Measurements from ENCODE around the gene FOXC2. TPM values are rescaled to one million over a fixed set of nuclear protein-coding genes. Genes with fewer than 3 reads are reported as not detected.

Gene FOXC2
- total RNA-seq, 1 experiment from 2014 or later: 0.62 TPM

DNA sequence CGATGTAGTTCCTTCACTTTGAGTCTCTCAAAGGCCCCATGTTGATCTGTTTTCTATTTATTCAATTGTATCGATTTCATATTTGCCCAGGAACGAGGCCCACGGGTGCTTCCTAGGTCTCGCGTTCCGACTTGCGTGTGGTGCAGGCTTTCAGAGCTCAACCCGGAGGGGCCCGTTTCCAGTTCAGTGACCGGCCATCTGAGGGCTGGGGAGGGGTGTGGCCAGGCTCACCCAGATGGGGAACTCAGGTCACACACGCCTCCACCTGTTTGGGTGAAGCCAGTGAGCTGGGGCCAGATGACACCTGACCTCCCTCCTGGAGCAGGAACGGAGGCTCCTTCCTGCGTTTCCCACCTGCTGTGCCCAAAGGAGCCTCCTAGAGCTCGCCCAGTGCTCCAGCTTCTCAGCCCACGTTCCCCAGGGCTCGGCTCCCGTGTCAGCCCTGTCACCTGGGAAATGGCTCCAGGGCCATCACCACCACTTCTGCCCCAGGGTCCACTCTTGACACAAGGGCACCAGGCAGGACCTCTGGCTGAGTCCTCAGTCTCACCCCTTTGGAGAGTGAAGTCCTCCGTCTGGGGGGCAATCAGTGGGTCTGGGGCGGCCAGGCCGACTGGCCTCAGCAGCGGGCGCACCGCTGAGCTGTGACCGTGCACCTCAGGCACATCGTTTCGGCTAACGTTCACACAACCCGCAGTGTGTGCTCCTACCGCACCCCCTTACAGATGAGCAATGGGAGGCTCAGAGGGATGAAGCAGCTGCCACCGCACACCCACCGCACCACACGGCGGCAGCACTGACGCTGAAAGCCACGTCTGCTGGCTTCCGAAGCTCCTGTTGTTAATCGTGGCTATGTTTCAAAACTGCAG, 38.3 kb upstream of the FOXC2 start:
- peak; percentile 78 for DNase-seq
- Histone ChIP-seq H3K4me3 (ENCODE audit: insufficient read depth, low read depth, low read length) (no peak overlapping the region), H3K27me3 (ENCODE audit: control insufficient read depth, insufficient read depth, low read length) (no peaks in the 10 kb centered on the region), H3K36me3 (replicated peaks; ENCODE audit: control insufficient read depth, insufficient read depth, low read length) (no peaks in the 10 kb centered on the region)

DNA sequence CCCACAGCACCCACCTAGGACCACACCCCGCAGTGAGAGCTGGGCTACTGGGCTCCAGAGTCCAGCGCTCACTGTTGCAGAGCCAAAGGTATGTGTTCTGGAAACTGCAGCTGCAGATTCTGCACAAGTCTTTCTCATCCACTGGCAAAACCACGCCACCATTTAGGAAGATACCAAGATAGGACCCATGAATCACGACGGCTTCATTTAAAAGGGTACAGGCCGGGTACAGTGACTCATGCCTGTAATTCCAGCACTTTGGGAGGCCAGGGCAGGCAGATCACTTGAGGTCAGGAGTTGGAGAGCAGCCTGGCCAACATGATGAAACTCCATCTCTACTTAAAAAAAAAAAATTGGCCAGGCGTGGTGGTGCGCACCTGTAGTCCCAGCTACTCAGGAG, 37.5 kb upstream of the FOXC2 start:
- Histone ChIP-seq H3K27me3 (ENCODE audit: control insufficient read depth, insufficient read depth, low read length) (no peaks in the 10 kb centered on the region), H3K4me3 (ENCODE audit: insufficient read depth, low read depth, low read length) (no peak overlapping the region), H3K36me3 (replicated peaks; ENCODE audit: control insufficient read depth, insufficient read depth, low read length) (no peaks in the 10 kb centered on the region)
- no peak for DNase-seq

DNA sequence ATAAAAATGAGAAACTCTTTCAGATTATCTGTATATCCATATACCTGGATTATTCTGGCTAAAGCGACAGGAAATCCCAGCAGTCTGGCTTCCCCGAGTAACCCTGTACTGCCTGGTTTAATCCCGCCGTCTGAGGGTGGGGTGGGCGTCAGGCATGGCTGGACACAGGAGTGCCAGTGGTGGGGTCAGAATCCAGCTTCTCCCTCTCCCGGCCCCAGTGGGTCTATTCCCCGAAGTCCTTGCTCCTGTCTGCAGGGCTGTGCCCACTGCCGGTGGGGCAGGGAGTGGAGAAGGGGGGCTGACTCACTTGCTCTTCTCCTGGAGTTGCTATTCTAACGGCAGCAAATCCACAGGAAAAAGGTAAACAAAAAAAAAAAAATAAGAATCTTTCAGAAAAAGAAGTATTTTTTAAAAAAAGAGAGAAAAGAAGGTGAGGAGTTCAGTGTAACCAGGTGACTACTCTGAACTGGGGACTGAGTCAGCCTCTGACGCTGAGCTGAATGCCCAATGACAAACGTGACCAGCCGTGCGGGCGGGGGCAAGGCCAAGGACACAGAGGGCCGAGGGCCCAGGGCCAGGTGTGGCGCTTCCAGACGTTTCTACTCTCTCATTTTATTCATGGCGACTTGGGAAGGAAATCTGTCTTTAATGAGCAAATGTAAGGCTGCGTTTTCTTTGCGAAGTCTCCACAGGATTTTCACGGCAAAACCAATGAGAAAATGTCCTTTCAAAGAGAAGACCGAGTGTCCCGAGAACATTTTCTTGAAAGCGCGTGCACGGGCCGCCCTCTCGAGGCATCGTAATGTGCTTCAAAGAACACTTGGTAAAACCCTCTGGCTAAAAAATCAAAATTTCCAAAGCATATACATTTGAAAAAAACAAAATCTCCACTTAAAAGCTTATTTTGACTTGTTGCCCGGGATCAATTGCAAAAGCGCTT, 36.1 kb upstream of the FOXC2 start:
- Histone ChIP-seq H3K27me3 (ENCODE audit: control insufficient read depth, insufficient read depth, low read length) (no peaks in the 10 kb centered on the region), H3K36me3 (replicated peaks; ENCODE audit: control insufficient read depth, insufficient read depth, low read length) (no peaks in the 10 kb centered on the region), H3K4me3 (ENCODE audit: insufficient read depth, low read depth, low read length) (no peak overlapping the region)
- DNase-seq: no peak

DNA sequence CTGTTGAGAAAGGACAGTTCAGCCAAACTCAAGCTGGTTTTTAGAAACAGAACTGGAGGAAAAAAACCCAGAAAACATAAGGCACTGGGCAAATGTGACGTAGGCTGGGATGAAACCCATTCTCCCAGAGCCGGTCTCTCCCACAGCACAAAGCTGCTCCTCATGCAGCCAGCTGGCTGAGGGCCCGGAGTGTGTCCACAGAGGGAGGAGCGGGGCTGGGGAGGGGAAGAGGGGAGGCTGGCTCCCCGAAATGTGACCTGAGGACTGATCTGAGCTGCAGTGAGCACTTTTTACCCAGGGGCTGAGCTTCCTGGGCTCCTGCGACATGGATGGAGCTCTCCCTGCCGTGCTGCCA, 35.5 kb upstream of the FOXC2 start:
- H3K27me3 ChIP-seq (ENCODE audit: control insufficient read depth, insufficient read depth, low read length): no peaks in the 10 kb centered on the region
- H3K4me3 ChIP-seq (ENCODE audit: insufficient read depth, low read depth, low read length): no peak overlapping the region
- no peak for DNase-seq
- H3K36me3 ChIP-seq (replicated peaks; ENCODE audit: control insufficient read depth, insufficient read depth, low read length): no peaks in the 10 kb centered on the region

DNA sequence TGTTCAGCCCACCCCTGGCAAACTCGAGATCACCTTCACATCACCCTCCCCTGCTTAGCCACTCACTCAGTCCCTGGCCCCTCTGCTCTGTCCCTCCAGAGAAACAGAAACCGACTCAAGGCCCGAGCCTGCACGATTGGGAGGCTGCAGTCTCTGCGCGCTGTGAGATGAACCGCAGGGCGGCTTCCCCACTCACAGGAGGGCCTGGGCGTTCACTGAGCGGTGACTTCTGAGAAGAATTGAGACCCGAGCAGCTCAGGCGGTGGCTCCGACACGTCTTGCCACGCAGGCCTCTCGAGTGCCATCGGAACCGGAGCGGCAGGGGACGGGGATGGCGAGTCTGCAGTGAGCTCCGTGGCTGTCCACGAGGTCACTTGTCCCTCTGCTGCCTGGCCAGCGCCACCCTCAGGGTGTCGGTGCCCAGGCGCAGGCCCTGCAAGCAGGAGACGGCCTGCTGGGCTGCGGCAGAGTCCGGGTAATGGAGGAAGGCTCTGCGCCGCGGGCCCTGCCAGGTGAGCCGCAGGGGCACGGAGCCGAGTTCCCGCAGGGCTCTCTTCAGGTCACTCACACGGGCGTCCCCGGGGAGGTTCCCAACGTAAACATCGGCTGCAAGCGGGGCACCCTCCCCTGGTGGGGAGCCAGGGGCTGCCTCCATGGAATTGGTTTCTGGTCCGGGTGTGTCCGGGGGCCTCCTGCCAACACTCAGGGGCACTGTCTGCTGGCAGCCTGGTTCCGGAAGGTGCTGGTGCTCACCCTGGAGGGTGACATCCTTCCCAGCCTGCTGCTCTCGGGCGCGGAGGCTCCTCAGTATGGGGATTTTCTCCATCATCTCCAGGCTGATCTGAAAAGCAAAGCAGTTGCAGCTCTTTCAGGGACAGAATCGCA, 34.7 kb upstream of the FOXC2 start:
- H3K36me3 ChIP-seq (replicated peaks; ENCODE audit: control insufficient read depth, insufficient read depth, low read length): no peaks in the 10 kb centered on the region
- H3K27me3 ChIP-seq (ENCODE audit: control insufficient read depth, insufficient read depth, low read length): no peaks in the 10 kb centered on the region
- DNase-seq: no peak
- H3K4me3 ChIP-seq (ENCODE audit: insufficient read depth, low read depth, low read length): no peak overlapping the region

DNA sequence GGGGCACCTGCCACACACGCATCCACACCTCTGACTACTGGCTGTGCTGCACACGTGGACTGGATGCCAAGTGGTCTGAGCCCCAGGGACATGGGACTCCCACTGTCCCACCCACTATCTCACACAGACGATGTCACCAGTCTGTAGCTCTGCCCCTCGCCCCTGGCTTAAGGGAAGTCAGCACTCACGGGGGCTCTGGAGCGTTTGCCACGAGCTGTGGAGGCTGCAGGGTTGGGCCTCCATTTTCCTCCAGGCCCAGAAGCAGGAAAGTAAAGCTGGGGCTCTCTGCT, 34.2 kb upstream of the FOXC2 start:
- Histone ChIP-seq H3K36me3 (replicated peaks; ENCODE audit: control insufficient read depth, insufficient read depth, low read length) (no peaks in the 10 kb centered on the region), H3K4me3 (ENCODE audit: insufficient read depth, low read depth, low read length) (no peak overlapping the region)
- no peak for DNase-seq

DNA sequence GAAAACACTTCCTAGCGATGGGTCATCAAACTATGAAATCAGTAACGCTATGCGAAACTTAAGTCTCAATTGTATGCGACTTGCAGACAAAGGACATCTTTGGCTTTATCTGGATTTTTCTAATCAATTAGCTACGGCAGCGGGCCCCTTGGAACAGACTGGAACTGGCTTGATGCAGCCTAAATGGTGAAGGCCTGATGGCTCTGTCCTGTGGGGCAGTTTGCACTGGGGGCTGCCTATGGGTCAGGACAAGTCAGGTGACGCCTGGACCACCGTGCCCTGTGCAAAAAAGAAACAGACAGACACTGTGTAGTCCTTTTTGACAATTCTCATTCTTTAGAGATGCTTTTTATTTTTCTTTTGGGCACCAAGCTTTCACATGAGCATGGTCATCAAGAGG, 33.6 kb upstream of the FOXC2 start:
- no peak for DNase-seq
- Histone ChIP-seq H3K4me3 (ENCODE audit: insufficient read depth, low read depth, low read length) (no peak overlapping the region), H3K27me3 (ENCODE audit: control insufficient read depth, insufficient read depth, low read length) (no peaks in the 10 kb centered on the region), H3K36me3 (replicated peaks; ENCODE audit: control insufficient read depth, insufficient read depth, low read length) (no peaks in the 10 kb centered on the region)

More for the DNA sequence above, 34.2 kb upstream of the FOXC2 start:
- H3K27me3 ChIP-seq (ENCODE audit: control insufficient read depth, insufficient read depth, low read length): no peaks in the 10 kb centered on the region

DNA sequence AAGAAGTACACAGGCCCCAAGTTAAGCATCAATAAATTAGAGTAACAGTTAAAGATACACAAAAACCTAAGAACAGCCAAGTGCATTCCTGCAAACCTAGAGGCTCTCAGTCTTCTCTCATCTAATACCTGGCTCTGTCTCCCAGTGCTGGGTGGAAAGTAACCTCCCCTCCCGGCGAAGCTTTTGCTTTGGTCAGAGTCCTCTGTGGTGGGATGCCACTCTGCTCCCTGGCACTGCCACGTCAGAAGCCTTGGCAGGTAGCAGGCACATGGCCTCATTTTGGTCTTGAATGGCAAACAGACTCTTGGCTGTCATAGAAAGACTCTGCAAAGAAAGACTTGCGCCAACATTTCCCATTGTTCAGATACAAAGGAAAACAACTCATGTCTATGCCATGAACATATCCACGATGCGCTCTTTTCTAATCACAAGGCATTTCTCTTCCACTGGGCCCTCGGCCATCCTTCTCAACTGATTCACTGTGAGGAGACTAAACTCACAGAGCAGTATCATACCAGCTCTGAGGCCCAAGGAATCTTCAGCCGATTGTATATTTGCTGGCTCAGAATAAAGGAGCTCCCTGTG, 32.8 kb upstream of the FOXC2 start:
- DNase-seq: no peak
- no peak overlapping the region for H3K4me3 ChIP-seq (ENCODE audit: insufficient read depth, low read depth, low read length)
- no peaks in the 10 kb centered on the region for H3K27me3 ChIP-seq (ENCODE audit: control insufficient read depth, insufficient read depth, low read length)
- no peaks in the 10 kb centered on the region for H3K36me3 ChIP-seq (replicated peaks; ENCODE audit: control insufficient read depth, insufficient read depth, low read length)

DNA sequence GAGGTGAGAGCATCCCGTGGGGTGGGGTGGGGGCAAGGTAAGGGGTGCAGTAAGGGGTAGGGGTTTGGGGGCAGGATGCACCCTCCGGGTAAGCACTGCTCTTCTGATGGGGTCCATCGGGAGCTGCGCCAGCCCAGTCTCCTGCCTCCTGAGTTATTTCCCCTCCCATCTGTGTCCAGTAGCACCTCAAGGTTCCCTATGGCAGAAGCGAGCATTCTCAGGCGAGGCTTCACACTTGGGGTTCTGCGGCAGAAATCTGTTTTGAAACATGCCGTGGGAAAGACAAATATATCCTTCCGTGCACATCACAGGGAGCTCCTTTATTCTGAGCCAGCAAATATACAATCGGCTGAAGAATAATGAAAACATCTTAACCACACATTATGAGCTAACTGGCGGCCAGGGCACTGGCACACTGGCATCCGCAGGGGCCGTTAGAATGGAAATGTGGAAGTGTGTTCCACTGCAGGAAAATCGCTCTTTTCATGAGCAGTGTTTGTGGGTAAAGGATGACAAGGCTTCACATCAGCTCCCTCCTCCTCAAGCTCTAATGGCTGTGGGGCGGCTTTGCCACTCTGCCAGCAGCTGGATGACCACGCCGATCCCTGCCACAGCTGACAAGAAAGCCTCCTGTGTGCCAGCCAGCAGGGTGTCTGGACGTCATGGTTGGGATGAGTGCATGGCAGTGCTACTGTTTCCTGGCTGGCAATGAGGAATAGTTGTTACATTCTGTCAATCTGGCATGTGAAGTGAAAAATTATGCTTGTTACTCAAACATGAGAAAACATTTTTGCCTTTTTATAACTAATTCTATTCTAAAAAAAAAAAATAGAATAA, 31.6 kb upstream of the FOXC2 start:
- H3K4me3 ChIP-seq (ENCODE audit: insufficient read depth, low read depth, low read length): no peak overlapping the region
- no peak for DNase-seq
- no peaks in the 10 kb centered on the region for H3K27me3 ChIP-seq (ENCODE audit: control insufficient read depth, insufficient read depth, low read length)
- no peaks in the 10 kb centered on the region for H3K36me3 ChIP-seq (replicated peaks; ENCODE audit: control insufficient read depth, insufficient read depth, low read length)

DNA sequence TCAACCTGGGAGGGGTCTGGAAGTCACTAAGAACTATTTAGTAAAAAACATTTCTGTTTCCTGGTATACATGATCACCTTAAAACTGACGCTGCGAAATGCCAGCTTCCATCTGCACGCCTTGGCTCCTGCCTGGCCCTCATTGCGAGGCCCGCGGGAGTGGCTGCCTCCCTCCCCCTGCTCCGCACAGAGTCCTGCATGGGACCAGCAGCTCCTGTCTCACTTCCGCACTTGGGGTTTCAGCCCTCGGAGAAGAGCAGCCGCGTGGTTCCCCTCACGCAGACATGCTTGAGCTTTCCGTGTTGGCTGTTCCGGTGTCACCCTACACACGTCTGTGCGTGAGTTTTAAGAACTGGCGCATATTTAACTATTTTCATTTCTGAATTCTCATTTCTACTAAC, 30.0 kb upstream of the FOXC2 start:
- Histone ChIP-seq H3K4me3 (ENCODE audit: insufficient read depth, low read depth, low read length) (no peak overlapping the region), H3K36me3 (replicated peaks; ENCODE audit: control insufficient read depth, insufficient read depth, low read length) (no peaks in the 10 kb centered on the region; the same call in 1 of the 2 replicates), H3K27me3 (ENCODE audit: control insufficient read depth, insufficient read depth, low read length) (no peaks in the 10 kb centered on the region)
- DNase-seq: no peak

DNA sequence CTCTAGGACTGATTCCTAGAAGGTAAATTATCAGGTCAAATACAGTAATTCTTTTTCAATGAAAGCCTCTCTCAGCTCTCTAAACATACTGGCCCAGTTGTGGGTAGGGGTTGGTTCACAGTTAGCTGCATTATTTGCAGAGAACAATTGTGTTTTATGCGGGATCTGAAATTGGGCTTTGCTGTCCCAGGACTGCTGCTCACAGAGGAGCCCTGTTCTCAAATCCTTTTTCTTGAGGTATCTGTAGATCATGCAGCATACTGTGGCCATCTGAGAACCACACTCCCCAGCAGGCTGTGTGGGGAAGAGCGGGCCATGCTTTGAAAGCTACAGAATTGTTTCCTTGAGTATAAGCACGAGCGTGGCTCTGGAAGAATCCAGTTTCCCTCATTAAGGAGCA, 29.1 kb upstream of the FOXC2 start:
- no peak for DNase-seq
- Histone ChIP-seq H3K36me3 (replicated peaks; ENCODE audit: control insufficient read depth, insufficient read depth, low read length) (no peaks in the 10 kb centered on the region; the same call in 1 of the 2 replicates), H3K27me3 (ENCODE audit: control insufficient read depth, insufficient read depth, low read length) (no peaks in the 10 kb centered on the region), H3K4me3 (ENCODE audit: insufficient read depth, low read depth, low read length) (no peak overlapping the region)

DNA sequence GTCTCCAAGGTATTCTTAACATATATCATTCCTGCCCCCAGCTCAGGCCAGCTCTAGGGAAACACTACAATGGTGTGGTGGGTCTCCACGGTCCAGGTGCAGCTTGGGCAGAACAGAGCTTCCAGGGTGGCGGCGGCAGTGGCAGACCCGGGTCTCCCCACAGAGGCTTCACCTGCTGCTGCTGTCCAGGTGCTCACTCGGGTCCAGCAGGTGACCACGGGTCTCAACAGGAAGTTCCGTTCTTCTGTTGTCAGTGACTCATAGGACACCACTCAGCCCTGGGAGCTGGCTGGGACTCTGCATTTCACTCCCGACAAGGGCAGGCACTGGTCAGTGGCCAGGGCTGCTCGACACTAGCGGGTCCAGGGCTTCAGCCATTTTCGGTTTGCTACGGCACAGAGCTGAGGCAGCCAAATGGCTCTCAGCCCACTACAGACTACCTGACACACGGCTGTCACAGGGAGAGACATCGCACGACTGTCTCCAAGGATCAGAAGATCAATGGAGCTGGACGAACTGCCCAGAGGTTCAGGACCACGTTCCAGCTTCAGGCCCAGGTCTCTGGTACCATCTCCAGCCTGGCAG, 28.3 kb upstream of the FOXC2 start:
- H3K4me3 ChIP-seq (ENCODE audit: insufficient read depth, low read depth, low read length): no peak overlapping the region
- no peaks in the 10 kb centered on the region for H3K27me3 ChIP-seq (ENCODE audit: control insufficient read depth, insufficient read depth, low read length)
- DNase-seq: no peak
- no peaks in the 10 kb centered on the region; the same call in 1 of the 2 replicates for H3K36me3 ChIP-seq (replicated peaks; ENCODE audit: control insufficient read depth, insufficient read depth, low read length)

DNA sequence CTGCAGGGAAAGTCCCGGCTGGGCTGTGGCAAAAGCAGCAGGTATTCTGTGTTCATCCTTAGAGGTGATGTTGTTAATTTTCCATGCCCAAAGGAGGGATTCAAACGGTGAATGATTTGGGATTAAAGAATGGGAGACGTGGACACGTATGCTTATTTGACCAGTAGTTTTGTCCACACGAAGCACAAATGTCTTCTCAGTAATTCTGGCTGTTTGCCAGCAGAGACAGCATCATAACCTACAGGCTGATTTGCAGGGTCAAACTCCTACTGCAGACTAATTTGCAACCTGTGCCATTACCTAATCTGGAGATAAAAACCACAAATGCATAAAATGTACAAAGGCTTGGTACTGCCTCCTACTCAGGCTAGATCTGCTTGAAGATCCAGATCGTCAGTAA, 25.7 kb upstream of the FOXC2 start:
- H3K4me3 ChIP-seq (ENCODE audit: insufficient read depth, low read depth, low read length): no peak overlapping the region
- no peak for DNase-seq

More for the DNA sequence above, 25.7 kb upstream of the FOXC2 start:
- Histone ChIP-seq H3K36me3 (replicated peaks; ENCODE audit: control insufficient read depth, insufficient read depth, low read length) (no peaks in the 10 kb centered on the region; the same call in 1 of the 2 replicates), H3K27me3 (ENCODE audit: control insufficient read depth, insufficient read depth, low read length) (no peaks in the 10 kb centered on the region)
